Stimulated activated CD4-positive, alpha-beta T cell treated with anti-CD3 and anti-CD28 coated beads, TNF-alpha, amount 100 ng/mL, for 1 hour (primary cell): ENCODE results near the gene TLX2.
A peak's percentile ranks its signal among the peaks of the same experiment; 100 is the strongest.

Source experiments
- DNase-seq, 3 donors: peaks; one replicate each; pipeline ENCODE4 v3.0.0-alpha.2; 2020; ENCODE audit warnings: low read depth in 3 of 3, low spot score in 1 of 3

TLX2 gene

GRCh38 chr2:74496997-74497776 is 17.1 kb upstream of the TLX2 start:
- no peak for DNase-seq

GRCh38 chr2:74497777-74498499 is 16.3 kb upstream of the TLX2 start:
- DNase-seq: no peak

- no peak for DNase-seq
Observed at GRCh38 chr2:74498500-74499266, 15.6 kb upstream of the TLX2 start.

- no peak for DNase-seq
Observed at GRCh38 chr2:74499267-74499939, 14.8 kb upstream of the TLX2 start, which contains the start of gene LBX2. Gene LBX2, minus strand, starts transcription at chr2:74499603. Its CDS starts 66 bp downstream, at chr2:74499537.

- DNase-seq: no peak
Observed at GRCh38 chr2:74499940-74500577, 14.2 kb upstream of the TLX2 start.

GRCh38 chr2:74500578-74500946 is 13.7 kb upstream of the TLX2 start:
- no peak for DNase-seq

GRCh38 chr2:74501335-74502071 is 12.7 kb upstream of the TLX2 start:
- no peak for DNase-seq

- DNase-seq: no peak
Observed at GRCh38 chr2:74502147-74502719, 12.0 kb upstream of the TLX2 start.

GRCh38 chr2:74502720-74503505 is 11.3 kb upstream of the TLX2 start:
- no peak for DNase-seq

- no peak for DNase-seq
Observed at GRCh38 chr2:74503506-74504475, 10.5 kb upstream of the TLX2 start.

- no peak for DNase-seq
Observed at GRCh38 chr2:74504591-74504990, 9.7 kb upstream of the TLX2 start.

- no peak for DNase-seq
Observed at GRCh38 chr2:74505448-74506246, 8.6 kb upstream of the TLX2 start.

GRCh38 chr2:74507145-74507925 is 6.9 kb upstream of the TLX2 start, which contains the start of gene PCGF1:
Gene PCGF1, minus strand, starts transcription at chr2:74507695. Its CDS starts 27 bp downstream, at chr2:74507668.
- peak; percentile 94 to 99 (median 96) for DNase-seq

- DNase-seq: no peak
Observed at GRCh38 chr2:74507926-74508520, 6.2 kb upstream of the TLX2 start.

- no peak for DNase-seq
Observed at GRCh38 chr2:74510272-74510671, 4.0 kb upstream of the TLX2 start.
